Left colon (tissue), 2 donors: ENCODE measurements around the gene RABGGTA. TPM values are rescaled to one million over a fixed set of nuclear protein-coding genes. Genes with fewer than 3 reads are reported as not detected.

Experiments
- ATAC-seq: fragments of 200-7000 bp; cut with Tn5 transposase; one replicate; pipeline ENCODE4 v1.9.1; 2020; ENCODE audit warnings: mild to moderate bottlenecking, moderate library complexity
- DNase-seq, 2 donors: peaks; one replicate each; pipeline ENCODE4 v3.0.0-alpha.2; 2020
- intact Hi-C, 2 donors: fragments of 100-400 bp; cut with DNase I in 1 of 2; cut with micrococcal nuclease in 1 of 2; formaldehyde crosslinking; loops; one replicate each; pipeline versions ENCODE4 v1.11.2 to v1.14.0; 2022; cut with DNase I, micrococcal nuclease
- total RNA-seq, 2 donors: library from RNA; stranded (reverse); fragmentation: NEBNext Ultra II Directional; extraction: Animal tissue kit (Norgen Biotek cat#: 25700); gene quantifications; one replicate each; pipeline ENCODE4 v1.2.1, GENCODE V29; 2021
- donor health status: DM: no; HTN: no; CAD: no.
- donor health status: DM: yes; HTN: yes; CAD: no.

The RABGGTA gene
- total RNA-seq, 2 donors from 2014 or later = 35.0 to 41.8 TPM

- DNase-seq (no peak), ATAC-seq (no peak)
- intact Hi-C loops = no loop called here
Measured at GRCh38 chr14:24266344-24267244, 4.8 kb downstream of the RABGGTA start.

GRCh38 chr14:24264298-24264697, 7.1 kb downstream of the RABGGTA start:
- DNase-seq = no peak
- intact Hi-C loops = no loop called here
- no peak for ATAC-seq

GRCh38 chr14:24263848-24264247, 7.5 kb downstream of the RABGGTA start:
- DNase-seq = no peak
- intact Hi-C loops = no loop called here
- no peak for ATAC-seq

GRCh38 chr14:24262821-24263733, 8.3 kb downstream of the RABGGTA start, which contains the start of gene TGM1:
Gene TGM1 (minus strand): TSS chr14:24263177. CDS start chr14:24262352, 825 bp downstream.
- intact Hi-C loops = no loop called here
- no peak for DNase-seq
- ATAC-seq = no peak

GRCh38 chr14:24261969-24262327, 9.4 kb downstream of the RABGGTA start:
- DNase-seq = no peak
- no peak for ATAC-seq
- intact Hi-C loops = no loop called here

- intact Hi-C loops = no loop called here
- ATAC-seq = no peak
- no peak for DNase-seq
Measured at GRCh38 chr14:24261256-24261968, 10.0 kb downstream of the RABGGTA start.

GRCh38 chr14:24260780-24261157, 10.6 kb downstream of the RABGGTA start:
- intact Hi-C loops = no loop called here
- DNase-seq = no peak
- no peak for ATAC-seq

GRCh38 chr14:24260026-24260779, 11.2 kb downstream of the RABGGTA start:
- no peak for DNase-seq
- ATAC-seq = no peak

GRCh38 chr14:24259282-24260025, 11.9 kb downstream of the RABGGTA start:
- intact Hi-C loops = no loop called here
- DNase-seq = no peak
- no peak for ATAC-seq

More at GRCh38 chr14:24260026-24260779, 11.2 kb downstream of the RABGGTA start:
- intact Hi-C loops = no loop called here

GRCh38 chr14:24258548-24259265, 12.7 kb downstream of the RABGGTA start:
- no peak for DNase-seq
- ATAC-seq = no peak
- intact Hi-C loops = no loop called here

- ATAC-seq (no peak), DNase-seq (no peak)
- intact Hi-C loops = no loop called here
Measured at GRCh38 chr14:24258119-24258518, 13.3 kb downstream of the RABGGTA start.

GRCh38 chr14:24256960-24257359, 14.4 kb downstream of the RABGGTA start:
- ATAC-seq (no peak), DNase-seq (no peak)
- intact Hi-C loops = no loop called here

- peak in 1 of 2 donors; percentile 13 for DNase-seq
- intact Hi-C loops = no loop called here
- no peak for ATAC-seq
Measured at GRCh38 chr14:24255931-24256711, 15.3 kb downstream of the RABGGTA start.

GRCh38 chr14:24255438-24255837, 16.0 kb downstream of the RABGGTA start:
- ATAC-seq (no peak), DNase-seq (peak in 1 of 2 donors; percentile 18)
- intact Hi-C loops = no loop called here

- DNase-seq (peak in 1 of 2 donors; percentile 14), ATAC-seq (no peak)
- intact Hi-C loops = no loop called here
Measured at GRCh38 chr14:24254630-24255392, 16.6 kb downstream of the RABGGTA start.

- no peak for ATAC-seq
- intact Hi-C loops = no loop called here
- DNase-seq = no peak
Measured at GRCh38 chr14:24253936-24254335, 17.5 kb downstream of the RABGGTA start.
